HG03025 (cell line): Measurements from ENCODE around the gene ARMC6.
"Not testable (repeated sequence)": the region's sequence is repeated elsewhere in the genome, so short reads cannot be mapped to it uniquely, and the experiment has no call there.

Experiments
- ATAC-seq: cut with Tn5 transposase; IDR thresholded peaks from one replicate; pipeline ENCODE4 v1.9.1; 2021; ENCODE audit warnings: mild to moderate bottlenecking, moderate library complexity; ENCODE audit not compliant: unreplicated experiment, low FRiP score

ARMC6 gene

GRCh38 chr19:19068659-19069654, 35.6 kb downstream of the ARMC6 start:
- ATAC-seq: no peak

- ATAC-seq: no peak
Observed at GRCh38 chr19:19071897-19072296, 38.5 kb downstream of the ARMC6 start.

- no peak for ATAC-seq
Observed at GRCh38 chr19:19074196-19074882, 40.9 kb downstream of the ARMC6 start.

DNA sequence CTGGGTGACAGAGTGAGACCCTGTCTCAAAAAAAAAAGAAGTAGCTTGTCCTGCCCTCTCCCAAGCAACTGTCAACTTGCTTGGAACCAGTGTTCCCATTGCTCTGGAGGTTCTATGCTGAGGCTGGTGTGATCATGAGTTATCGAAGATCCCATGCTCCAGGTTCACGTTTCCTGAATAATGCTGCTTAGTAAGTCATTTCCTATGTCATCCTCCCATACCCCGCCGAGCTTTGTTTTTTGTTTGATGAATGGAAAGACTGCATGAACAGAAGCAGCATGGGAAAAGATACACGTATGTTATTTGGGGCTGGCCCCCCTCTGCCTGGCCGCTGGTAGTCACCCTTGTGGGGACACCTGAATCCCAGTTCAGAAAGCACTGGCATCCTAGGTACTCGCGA, 41.7 kb downstream of the ARMC6 start:
- no peak for ATAC-seq

- no peak for ATAC-seq
Observed at GRCh38 chr19:19076476-19076875, 43.1 kb downstream of the ARMC6 start.

DNA sequence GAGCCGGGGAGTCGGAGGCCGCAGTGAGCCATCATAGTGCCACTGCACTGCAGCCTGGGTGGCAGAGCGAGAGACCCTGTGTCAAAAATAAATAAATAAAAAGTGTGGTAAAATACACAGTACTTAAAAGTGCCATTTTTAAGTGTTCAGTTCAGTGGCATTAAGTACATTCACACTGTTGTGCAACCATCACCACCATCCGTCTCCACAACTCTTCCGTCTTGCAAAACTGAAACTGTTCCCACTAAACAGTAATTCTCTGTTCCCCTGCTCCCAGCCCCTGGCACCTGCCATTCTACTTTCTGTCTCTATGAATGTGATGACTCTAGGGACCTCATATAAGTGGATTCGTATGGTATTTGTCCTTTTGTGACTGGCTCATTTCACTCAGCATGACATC, 43.7 kb downstream of the ARMC6 start:
- ATAC-seq: no peak

- ATAC-seq: no peak
Observed at GRCh38 chr19:19078801-19079200, 45.4 kb downstream of the ARMC6 start.

DNA sequence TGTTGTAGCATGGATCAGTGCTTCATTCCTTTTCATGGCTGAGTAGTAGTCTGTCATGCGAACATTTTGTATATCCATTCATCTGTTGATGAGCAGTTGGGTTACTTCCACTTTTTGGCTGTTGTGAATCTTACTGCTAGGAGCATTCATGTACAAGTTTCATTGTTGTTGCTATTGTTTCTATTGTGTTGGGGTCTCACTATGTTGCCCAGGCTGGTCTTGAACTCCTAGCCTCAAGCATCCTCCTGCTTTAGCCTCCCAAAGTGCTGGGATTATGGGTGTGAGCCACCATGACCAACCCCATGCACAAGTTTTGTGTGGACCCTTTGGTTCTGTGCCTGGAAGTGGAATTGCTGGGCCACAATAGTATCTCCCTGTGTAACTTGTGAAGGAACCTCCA, 46.2 kb downstream of the ARMC6 start:
- no peak for ATAC-seq

- ATAC-seq: no peak
Observed at GRCh38 chr19:19081642-19082151, 48.3 kb downstream of the ARMC6 start.

- ATAC-seq: no peak
Observed at GRCh38 chr19:19083413-19084178, 50.2 kb downstream of the ARMC6 start.

- no peak for ATAC-seq
Observed at GRCh38 chr19:19087676-19088075, 54.3 kb downstream of the ARMC6 start.

- ATAC-seq: no peak
Observed at GRCh38 chr19:19094513-19094912, 61.1 kb downstream of the ARMC6 start.

DNA sequence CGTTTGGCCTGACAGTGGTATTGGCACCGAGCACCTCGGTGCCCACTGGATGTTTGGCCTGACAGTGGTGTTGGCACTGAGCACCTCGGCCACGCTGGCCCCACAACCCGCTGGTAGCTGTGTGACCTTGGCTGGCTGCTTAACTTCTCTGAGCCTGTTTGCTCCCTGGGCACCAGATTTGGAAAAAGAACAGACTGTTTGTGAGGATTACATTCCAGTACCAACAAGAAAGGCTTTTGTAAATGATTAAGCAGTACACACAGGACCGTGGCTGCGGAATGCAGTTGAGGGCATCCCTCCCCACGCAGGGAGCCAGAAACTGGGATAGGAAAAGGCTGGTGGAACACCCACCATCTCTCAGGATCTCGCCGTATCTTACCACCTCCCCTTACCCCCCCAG, 62.3 kb downstream of the ARMC6 start:
- ATAC-seq: no peak

DNA sequence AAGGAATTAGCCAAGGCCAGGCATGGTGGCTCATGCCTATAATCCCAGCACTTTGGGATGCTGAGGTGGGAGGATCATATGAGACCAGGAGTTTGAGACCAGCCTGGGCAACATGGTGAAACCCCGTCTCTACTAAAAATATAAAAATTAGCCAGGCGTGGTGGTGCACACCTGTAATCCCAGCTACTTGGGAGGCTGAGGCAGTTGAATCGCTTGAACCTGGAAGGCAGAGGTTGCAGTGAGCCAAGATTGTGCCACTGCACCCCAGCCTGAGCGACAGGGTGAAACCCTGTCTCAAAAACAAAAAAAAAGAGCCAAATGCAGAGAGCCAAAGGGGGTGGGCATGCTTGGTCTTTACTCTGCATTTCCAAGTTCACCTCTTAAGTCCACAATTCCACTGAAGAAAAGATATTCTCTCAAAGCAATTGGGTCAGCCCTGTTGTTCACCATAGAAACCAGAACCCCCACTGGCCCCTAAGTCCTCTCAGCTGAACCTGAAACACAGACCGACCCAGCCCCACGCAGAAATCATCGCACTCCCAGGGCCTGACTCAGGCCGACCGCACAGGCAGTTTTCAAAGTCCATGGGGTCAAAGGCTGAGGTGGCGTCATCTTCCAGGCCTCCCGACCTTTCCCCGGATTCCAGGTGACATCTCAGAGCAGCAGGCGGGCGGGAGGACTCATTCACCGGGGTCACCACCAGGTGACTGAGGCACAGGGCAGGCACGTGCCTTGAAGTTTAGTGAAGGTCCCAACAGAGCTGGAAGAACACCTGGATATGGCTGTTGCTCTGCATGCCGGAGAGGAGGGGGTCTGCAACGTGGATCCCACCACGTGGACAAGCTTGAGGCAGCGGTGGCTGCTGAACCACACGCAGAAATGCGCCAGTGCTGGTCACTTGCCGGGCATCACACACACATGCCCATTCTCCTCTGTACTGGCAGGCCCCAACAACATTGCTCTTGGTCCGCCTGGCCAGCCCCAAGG, 63.5 kb downstream of the ARMC6 start:
- ATAC-seq: no peak

DNA sequence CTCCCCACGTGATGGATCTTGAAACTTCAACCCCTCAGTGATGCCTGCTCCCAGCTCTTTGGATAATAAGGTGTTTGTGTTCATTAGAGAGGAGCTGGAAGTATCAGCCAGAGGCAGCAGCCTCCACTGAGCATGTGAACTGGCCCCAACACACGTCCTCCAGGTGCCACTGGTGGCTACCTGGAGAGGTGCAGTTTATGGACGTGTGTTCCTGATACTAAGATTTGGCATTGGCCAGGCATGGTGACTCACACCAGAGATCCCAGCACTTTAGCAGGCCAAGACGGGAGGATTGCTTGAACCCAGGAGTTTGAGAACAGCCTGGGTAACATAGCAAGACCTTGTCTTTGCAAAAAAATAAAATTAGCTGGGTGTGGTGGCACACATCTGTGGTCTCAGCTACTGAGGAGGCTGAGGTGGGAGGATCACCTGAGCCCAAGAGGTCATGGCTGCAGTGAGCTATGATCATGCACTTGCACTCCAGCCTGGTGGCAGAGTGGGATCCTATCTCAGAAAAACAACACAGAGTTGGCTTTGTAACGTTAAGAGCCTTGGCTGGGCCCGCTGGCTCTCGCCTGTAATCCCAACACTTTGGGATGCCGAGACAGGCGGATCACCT, 64.8 kb downstream of the ARMC6 start:
- ATAC-seq: no peak

DNA sequence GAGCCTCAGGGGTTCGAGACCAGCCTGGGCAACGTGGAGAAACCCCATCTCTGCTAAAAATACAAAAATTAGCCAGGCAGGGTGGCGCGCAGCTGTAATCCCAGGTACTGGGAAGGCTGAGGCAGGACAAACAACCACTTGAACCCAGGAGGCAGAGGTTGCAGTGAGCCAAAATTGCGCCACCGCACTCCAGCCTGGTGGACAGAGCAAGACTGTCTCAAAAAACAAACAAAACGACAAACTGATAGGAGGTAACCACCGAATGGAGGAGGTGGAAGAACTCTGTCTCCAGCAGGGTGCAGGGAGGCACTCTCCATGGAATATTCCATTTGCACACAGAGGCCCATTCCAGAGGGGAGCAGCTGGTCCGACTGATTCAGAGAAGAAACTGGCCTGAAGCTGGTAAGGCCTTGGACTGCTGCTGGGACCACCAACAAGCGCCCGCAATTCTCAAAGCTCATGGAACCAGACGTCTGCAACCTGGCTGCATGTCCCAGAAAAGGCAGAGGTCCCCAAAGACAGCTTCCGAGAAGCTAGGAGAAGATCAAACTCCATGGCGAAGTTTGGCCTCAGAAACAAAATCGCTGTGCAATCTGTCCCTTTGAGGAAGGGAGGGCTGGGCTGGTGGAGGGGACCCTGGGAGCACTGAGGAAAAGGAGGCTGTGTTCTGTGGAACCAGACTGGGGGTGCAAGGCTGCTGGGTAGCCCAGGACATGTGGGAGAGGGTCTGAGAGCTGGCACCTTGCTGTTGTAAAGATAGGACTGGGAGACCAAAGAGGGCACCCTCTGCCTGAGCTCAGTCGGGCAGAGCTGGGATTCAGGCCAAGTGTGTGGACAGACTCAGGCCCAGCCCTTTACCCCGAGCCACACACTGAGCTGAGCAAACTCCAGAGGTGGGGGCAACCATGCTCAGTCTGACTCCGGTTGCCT, 65.6 kb downstream of the ARMC6 start:
- no peak for ATAC-seq

DNA sequence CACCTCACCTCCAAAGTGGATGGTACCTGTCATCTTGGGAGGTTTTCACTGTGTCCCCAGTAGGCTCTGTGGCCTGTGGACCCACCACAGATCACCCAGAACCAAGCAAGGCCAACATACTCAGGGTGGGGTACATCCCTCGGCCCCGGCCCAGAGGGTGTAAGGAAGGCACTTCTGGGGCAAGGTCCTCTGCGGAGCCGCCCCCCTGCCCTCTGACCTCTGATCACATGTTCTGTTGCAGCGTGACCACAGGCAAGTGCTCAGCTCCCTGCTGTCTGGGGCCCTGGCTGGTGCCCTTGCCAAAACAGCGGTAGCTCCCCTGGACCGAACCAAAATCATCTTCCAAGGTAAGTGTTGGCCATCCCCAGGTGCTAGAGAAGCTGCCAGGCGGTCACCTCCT, 68.1 kb downstream of the ARMC6 start:
- no peak for ATAC-seq

DNA sequence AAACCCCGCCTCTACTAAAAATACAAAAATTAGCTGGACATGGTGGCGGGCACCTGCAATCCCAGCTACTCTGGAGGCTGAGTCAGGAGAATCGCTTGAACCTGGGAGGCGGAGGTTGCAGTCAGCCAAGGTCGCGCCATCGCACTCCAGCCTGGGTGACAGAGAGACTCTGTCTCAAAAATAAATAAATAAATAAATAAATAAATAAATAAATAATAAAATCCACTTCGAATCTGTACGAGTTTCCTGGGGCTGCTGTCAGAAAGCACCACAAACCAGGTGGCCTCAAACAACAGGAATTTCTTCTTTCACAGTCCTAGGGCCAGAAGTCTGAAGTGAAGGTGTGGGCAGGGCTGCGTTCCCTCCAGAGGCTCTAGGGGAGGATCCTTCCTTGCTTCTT, 69.2 kb downstream of the ARMC6 start:
- not testable (repeated sequence) for ATAC-seq
